ENCODE data around the gene OOSP1. TPM values are rescaled to one million over a fixed set of nuclear protein-coding genes. Genes with fewer than 3 reads are reported as not detected.

The OOSP1 gene
- total and polyA plus RNA-seq, 10 of the 15 experiments (the other 5 are each of a cell fraction or from before 2014, with no cell fraction given) = not detected

DNA sequence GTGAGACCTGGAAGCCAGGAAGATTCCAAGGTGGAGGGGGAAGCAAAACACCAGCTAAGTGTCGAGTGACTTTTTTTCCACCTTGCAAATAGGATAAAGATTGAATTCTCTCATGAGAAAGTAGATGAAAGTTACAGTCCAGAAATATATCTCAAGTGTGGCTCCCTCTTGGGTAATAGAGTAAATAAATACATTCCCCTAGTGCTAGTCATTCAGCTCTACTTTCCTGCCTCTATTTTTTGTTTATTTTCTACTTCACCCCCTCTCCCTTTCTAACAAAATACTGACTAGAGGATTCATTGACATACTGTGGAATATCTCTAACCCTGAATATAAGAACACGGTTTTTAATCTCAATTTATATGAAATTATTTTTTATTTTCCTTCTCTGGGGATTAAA is 59.6 kb downstream of the OOSP1 start:
- H3K27me3 ChIP-seq (replicated peaks in 1 of 2; ENCODE audit: control insufficient read depth in 2 of 2, insufficient read depth in 2 of 2, low read length in 1 of 2) = no peaks in the 10 kb centered on the region; a peak in 1 of 4 replicates
- intact Hi-C loops (cut with micrococcal nuclease; ENCODE audit: unreplicated experiment) (no loop called here), in situ Hi-C loops (cut with MboI) (no loop called here)
- DNase-seq (ENCODE audit: low read depth, low spot score) (no peak), FAIRE-seq (no peak), ATAC-seq (no peak)
- no peak overlapping the region for H3K9ac ChIP-seq (ENCODE audit: control insufficient read depth, insufficient read depth, low read length)
- no peaks in the 10 kb centered on the region for H3K9me3 ChIP-seq (replicated peaks; ENCODE audit: control insufficient read depth, insufficient read depth, low read length)
- no peak overlapping the region for H3K27ac ChIP-seq (ENCODE audit: control insufficient read depth, insufficient read depth)
- no peaks in the 10 kb centered on the region for H3K79me2 ChIP-seq (ENCODE audit: control insufficient read depth, insufficient read depth, low read length)
- H3K4me2 ChIP-seq (ENCODE audit: control insufficient read depth, insufficient read depth) = no peak overlapping the region
- CTCF ChIA-PET = no interaction called here
- POLR2A ChIA-PET = no interaction called here
- H3K4me1 ChIP-seq (ENCODE audit: control insufficient read depth, insufficient read depth, low read length) = no peaks in the 10 kb centered on the region
- SMC1A ChIA-PET (ENCODE audit: uncharacterized antibody, unreplicated experiment) = interaction anchor here (1.9 kb wide), 1 partner anchor 17 kb away, joined by 4 read pairs; no protein-coding TSS in a partner anchor
- BruUV-seq (replicated peaks) = no TSS peak
- H3K36me3 ChIP-seq (ENCODE audit: control insufficient read depth in 2 of 2, insufficient read depth in 2 of 2, low read length in 1 of 2) = no peaks in the 10 kb centered on the region
- RAD21 ChIA-PET (ENCODE audit: unreplicated experiment) = no interaction called here
- H3K4me3 ChIP-seq = no peak overlapping the region
- 3% methylated on average over 2 of the region's 2 CpGs for WGBS (ENCODE audit: insufficient coverage, insufficient replicate concordance, low lambda C conversion rate, missing lambda C conversion rate)
- H2AFZ ChIP-seq (ENCODE audit: control insufficient read depth, low read depth, low read length) = no peak overlapping the region
- H4K20me1 ChIP-seq (ENCODE audit: control insufficient read depth, insufficient read depth) = no peaks in the 10 kb centered on the region
- TF ChIP-seq CBX5 (IDR thresholded peaks at IDR 0.05; ENCODE audit: low read depth) = no peak
- TF ChIP-seq TBL1XR1 (IDR thresholded peaks at IDR 0.05; ENCODE audit: low read depth, low read length) = no peak
- no peak for TF ChIP-seq BHLHE40 (IDR thresholded peaks at IDR 0.05; ENCODE audit: borderline replicate concordance in 1 of 2, low read depth in 2 of 2, low read length in 1 of 2)
- TF ChIP-seq POLR2AphosphoS5 (IDR thresholded peaks at IDR 0.05; ENCODE audit: low read length) = no peak
- TF ChIP-seq BRCA1 (IDR thresholded peaks at IDR 0.05; ENCODE audit: low read depth, low read length) = no peak
- TF ChIP-seq JUNB (IDR thresholded peaks at IDR 0.05) = no peak
- TF ChIP-seq, protein P1, sequence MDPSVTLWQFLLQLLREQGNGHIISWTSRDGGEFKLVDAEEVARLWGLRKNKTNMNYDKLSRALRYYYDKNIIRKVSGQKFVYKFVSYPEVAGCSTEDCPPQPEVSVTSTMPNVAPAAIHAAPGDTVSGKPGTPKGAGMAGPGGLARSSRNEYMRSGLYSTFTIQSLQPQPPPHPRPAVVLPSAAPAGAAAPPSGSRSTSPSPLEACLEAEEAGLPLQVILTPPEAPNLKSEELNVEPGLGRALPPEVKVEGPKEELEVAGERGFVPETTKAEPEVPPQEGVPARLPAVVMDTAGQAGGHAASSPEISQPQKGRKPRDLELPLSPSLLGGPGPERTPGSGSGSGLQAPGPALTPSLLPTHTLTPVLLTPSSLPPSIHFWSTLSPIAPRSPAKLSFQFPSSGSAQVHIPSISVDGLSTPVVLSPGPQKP (IDR thresholded peaks at IDR 0.05; ENCODE audit: low read depth, low read length) = no peak
- TF ChIP-seq SIN3A (IDR thresholded peaks at IDR 0.05; ENCODE audit: low read depth, low read length) = no peak
- TF ChIP-seq, protein P2, sequence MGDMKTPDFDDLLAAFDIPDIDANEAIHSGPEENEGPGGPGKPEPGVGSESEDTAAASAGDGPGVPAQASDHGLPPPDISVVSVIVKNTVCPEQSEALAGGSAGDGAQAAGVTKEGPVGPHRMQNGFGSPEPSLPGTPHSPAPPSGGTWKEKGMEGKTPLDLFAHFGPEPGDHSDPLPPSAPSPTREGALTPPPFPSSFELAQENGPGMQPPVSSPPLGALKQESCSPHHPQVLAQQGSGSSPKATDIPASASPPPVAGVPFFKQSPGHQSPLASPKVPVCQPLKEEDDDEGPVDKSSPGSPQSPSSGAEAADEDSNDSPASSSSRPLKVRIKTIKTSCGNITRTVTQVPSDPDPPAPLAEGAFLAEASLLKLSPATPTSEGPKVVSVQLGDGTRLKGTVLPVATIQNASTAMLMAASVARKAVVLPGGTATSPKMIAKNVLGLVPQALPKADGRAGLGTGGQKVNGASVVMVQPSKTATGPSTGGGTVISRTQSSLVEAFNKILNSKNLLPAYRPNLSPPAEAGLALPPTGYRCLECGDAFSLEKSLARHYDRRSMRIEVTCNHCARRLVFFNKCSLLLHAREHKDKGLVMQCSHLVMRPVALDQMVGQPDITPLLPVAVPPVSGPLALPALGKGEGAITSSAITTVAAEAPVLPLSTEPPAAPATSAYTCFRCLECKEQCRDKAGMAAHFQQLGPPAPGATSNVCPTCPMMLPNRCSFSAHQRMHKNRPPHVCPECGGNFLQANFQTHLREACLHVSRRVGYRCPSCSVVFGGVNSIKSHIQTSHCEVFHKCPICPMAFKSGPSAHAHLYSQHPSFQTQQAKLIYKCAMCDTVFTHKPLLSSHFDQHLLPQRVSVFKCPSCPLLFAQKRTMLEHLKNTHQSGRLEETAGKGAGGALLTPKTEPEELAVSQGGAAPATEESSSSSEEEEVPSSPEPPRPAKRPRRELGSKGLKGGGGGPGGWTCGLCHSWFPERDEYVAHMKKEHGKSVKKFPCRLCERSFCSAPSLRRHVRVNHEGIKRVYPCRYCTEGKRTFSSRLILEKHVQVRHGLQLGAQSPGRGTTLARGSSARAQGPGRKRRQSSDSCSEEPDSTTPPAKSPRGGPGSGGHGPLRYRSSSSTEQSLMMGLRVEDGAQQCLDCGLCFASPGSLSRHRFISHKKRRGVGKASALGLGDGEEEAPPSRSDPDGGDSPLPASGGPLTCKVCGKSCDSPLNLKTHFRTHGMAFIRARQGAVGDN (IDR thresholded peaks at IDR 0.05) = no peak
- TF ChIP-seq RB1 (IDR thresholded peaks at IDR 0.05; ENCODE audit: borderline replicate concordance) = no peak
- no peak for TF ChIP-seq CHD4 (IDR thresholded peaks at IDR 0.05)
- TF ChIP-seq MTA3 (IDR thresholded peaks at IDR 0.05; ENCODE audit: borderline replicate concordance, low read length) = no peak
- TF ChIP-seq NFIC (IDR thresholded peaks at IDR 0.05; ENCODE audit: low read depth, low read length) = no peak
- TF ChIP-seq CEBPB (IDR thresholded peaks at IDR 0.05; ENCODE audit: borderline replicate concordance in 1 of 2, low read depth in 2 of 2, low read length in 2 of 2) = no peak
- TF ChIP-seq, protein P3, sequence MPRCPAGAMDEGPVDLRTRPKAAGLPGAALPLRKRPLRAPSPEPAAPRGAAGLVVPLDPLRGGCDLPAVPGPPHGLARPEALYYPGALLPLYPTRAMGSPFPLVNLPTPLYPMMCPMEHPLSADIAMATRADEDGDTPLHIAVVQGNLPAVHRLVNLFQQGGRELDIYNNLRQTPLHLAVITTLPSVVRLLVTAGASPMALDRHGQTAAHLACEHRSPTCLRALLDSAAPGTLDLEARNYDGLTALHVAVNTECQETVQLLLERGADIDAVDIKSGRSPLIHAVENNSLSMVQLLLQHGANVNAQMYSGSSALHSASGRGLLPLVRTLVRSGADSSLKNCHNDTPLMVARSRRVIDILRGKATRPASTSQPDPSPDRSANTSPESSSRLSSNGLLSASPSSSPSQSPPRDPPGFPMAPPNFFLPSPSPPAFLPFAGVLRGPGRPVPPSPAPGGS (IDR thresholded peaks at IDR 0.05; ENCODE audit: borderline replicate concordance, insufficient read depth, low read depth, low read length, poor library complexity, severe bottlenecking) = no peak
- TF ChIP-seq, protein P4, sequence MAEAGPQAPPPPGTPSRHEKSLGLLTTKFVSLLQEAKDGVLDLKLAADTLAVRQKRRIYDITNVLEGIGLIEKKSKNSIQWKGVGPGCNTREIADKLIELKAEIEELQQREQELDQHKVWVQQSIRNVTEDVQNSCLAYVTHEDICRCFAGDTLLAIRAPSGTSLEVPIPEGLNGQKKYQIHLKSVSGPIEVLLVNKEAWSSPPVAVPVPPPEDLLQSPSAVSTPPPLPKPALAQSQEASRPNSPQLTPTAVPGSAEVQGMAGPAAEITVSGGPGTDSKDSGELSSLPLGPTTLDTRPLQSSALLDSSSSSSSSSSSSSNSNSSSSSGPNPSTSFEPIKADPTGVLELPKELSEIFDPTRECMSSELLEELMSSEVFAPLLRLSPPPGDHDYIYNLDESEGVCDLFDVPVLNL (IDR thresholded peaks at IDR 0.05; ENCODE audit: low read depth, low read length) = no peak
- no peak for TF ChIP-seq JUND (IDR thresholded peaks at IDR 0.05; ENCODE audit: low read depth, low read length)
- TF ChIP-seq, protein P5, sequence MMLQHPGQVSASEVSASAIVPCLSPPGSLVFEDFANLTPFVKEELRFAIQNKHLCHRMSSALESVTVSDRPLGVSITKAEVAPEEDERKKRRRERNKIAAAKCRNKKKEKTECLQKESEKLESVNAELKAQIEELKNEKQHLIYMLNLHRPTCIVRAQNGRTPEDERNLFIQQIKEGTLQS (IDR thresholded peaks at IDR 0.05; ENCODE audit: borderline replicate concordance, extremely low read depth, low read depth, low read length) = no peak
